Activated CD8-positive, alpha-beta T cell treated with anti-CD3 and anti-CD28 coated beads, Interleukin-2, amount 10 ng/mL, durations not matched to agents 7 days and 5 days (primary cell): ENCODE results near the gene SCN7A. TPM values are rescaled to one million over a fixed set of nuclear protein-coding genes. Genes with fewer than 3 reads are reported as not detected.

ENCODE experiments used
- ATAC-seq: fragments of 150-1000 bp; cut with Tn5 transposase; one replicate; pipeline ENCODE4 v1.10.0; 2021; ENCODE audit warnings: moderate library complexity
- CTCF ChIA-PET: fragments of 350-600 bp; sonication (Branson Sonifier 250); formaldehyde crosslinking; loops from one replicate; lab custom pipeline; 2021; ENCODE audit warnings: antibody characterized with exemption; lab: Charles Lee
- POLR2A ChIA-PET: fragments of 350-600 bp; sonication (Branson Sonifier 250); formaldehyde crosslinking; loops from one replicate; lab custom pipeline; 2021; ENCODE audit warnings: antibody characterized with exemption; lab: Charles Lee
- DNase-seq: peaks from one replicate; pipeline ENCODE4 v3.0.0-alpha.2; 2020
- H3K27ac Mint-ChIP-seq: one replicate; pipeline ENCODE4 v1.8.0; 2021; ENCODE audit warnings: mild to moderate bottlenecking, mixed read lengths
- H3K27me3 Mint-ChIP-seq: one replicate; pipeline ENCODE4 v1.8.0; 2021; ENCODE audit warnings: low read depth, mixed read lengths
- H3K36me3 Mint-ChIP-seq: one replicate; pipeline ENCODE4 v1.8.0; 2021; ENCODE audit warnings: low read depth, mixed read lengths
- H3K4me1 Mint-ChIP-seq: one replicate; pipeline ENCODE4 v1.8.0; 2021; ENCODE audit warnings: low read depth, mixed read lengths
- H3K4me3 Mint-ChIP-seq: one replicate; pipeline ENCODE4 v1.8.0; 2021; ENCODE audit warnings: mild to moderate bottlenecking, mixed read lengths
- H3K9me3 Mint-ChIP-seq: one replicate; pipeline ENCODE4 v1.8.0; 2022; ENCODE audit warnings: mixed read lengths; ENCODE audit not compliant: insufficient read depth
- total RNA-seq, 2 experiments: library from RNA; stranded (reverse); gene quantifications; one replicate each; pipeline ENCODE4 v1.2.3, GENCODE V29; 2021

The SCN7A gene
- not detected for total RNA-seq

DNA sequence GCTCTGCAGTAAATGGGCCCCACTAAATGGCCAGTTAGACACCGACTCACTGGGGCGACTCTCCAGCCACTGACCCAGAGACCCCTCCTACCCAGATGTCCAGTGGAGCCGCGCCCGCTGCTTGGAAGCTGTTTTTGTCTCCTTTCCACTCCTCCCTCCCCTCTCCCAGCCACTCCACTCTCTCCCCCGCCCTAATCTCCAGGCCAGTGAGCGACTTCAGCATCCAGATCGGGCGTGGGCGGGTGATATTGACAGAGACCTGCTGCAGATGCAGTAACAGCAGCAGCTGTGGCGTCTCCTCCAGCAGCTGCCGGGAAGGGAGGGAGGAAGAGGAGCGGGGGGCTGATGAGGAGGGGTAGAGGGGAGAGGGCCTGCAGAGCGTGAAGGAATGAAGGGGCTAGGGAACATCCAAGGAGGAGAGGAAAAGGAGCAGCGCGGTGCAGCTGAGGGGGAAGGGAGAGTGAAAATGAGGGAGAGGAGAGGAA, at the start of gene SCN7A:
Gene SCN7A (minus strand): TSS at position 110 of the 485 bp plus-strand sequence. CDS start 16,553 bp downstream, outside the sequence.
- ATAC-seq (no peak), DNase-seq (no peak)
- POLR2A ChIA-PET, result no interaction called here
- CTCF ChIA-PET, result no interaction called here
- Mint-ChIP-seq H3K9me3 (no peaks in the 10 kb centered on the region), H3K27ac (no peak within 1 kb of the TSS), H3K27me3 (no peaks in the 10 kb centered on the region), H3K4me1 (no peaks in the 10 kb centered on the region), H3K4me3 (no peak within 1 kb of the TSS), H3K36me3 (no peaks in the 10 kb centered on the region)

DNA sequence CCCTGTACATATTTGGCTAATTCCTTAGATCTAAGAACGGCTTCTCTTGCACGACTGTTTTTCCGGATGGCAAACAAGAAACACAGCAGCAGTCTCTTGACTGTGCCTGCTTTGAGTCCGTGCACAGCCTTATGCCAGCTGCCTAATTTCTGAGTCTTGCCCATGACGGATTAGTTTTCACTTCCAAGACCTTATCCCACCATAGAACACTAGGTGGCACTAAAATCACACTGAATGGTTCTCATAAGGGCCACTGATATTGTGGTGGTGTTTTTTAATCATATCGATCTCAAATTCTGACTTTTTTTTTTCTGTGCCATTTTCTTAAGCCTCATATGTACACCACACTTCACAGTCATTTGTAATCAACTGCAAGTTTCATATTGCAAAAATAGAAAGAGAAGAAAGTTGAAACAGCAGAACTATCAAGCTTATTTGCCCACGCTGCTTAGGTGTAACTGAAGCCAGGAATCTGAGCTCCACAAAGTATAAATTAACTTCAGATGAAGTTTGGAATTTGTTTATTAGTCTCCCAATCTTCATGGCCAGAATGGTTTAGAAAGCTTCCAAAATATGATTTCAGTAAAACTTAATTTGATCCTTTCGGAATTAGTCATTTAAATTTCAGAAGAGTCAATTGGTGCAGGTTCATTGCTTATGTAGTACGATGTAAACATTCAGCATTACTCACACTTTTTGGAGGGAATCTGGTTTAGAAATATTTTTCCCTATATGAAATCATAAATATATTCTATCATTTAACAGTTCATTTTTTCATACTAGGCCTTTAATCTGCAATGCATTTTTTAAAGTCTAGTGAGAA, 45.5 kb upstream of the SCN7A start:
- no peak overlapping the region for H3K27ac Mint-ChIP-seq
- CTCF ChIA-PET, result interaction anchor here (0.6 to 1.5 kb wide), 5 partner anchors 8 to 1578 kb away, joined by 3 to 6 read pairs (median 3); no protein-coding TSS in a partner anchor
- DNase-seq, result peak; percentile 29

DNA sequence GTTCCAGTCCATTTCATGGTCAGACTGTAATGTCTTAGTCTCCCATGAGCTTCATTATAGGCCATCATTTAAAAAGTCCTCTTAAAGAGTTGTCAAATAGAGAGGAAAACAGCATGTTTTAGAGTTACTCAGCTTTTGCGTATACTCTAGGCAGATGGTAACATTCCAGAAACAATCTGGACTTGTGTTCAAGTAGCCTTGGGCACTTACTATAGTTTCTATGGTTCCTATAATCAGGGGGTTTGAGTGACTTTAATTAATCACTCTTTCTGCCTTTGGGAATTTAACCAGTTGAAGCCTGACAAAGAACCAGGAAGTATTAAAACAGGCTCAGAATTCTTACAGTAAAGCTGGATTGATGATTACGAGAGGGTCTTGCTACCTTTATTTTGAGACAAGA, 42.1 kb upstream of the SCN7A start:
- H3K9me3 Mint-ChIP-seq, result no peaks in the 10 kb centered on the region
- ATAC-seq, result no peak
- no peaks in the 10 kb centered on the region for H3K27me3 Mint-ChIP-seq
- ChIA-PET POLR2A (no interaction called here), CTCF (no interaction called here)
- no peak overlapping the region for H3K4me3 Mint-ChIP-seq
- H3K36me3 Mint-ChIP-seq, result no peaks in the 10 kb centered on the region
- H3K4me1 Mint-ChIP-seq, result no peaks in the 10 kb centered on the region
- no peak for DNase-seq
- no peak overlapping the region for H3K27ac Mint-ChIP-seq

More for the DNA sequence above, 45.5 kb upstream of the SCN7A start:
- Mint-ChIP-seq H3K4me3 (no peak overlapping the region), H3K9me3 (no peaks in the 10 kb centered on the region), H3K27me3 (no peaks in the 10 kb centered on the region), H3K4me1 (no peaks in the 10 kb centered on the region), H3K36me3 (no peaks in the 10 kb centered on the region)
- peak; percentile 76 for ATAC-seq
- POLR2A ChIA-PET, result no interaction called here

DNA sequence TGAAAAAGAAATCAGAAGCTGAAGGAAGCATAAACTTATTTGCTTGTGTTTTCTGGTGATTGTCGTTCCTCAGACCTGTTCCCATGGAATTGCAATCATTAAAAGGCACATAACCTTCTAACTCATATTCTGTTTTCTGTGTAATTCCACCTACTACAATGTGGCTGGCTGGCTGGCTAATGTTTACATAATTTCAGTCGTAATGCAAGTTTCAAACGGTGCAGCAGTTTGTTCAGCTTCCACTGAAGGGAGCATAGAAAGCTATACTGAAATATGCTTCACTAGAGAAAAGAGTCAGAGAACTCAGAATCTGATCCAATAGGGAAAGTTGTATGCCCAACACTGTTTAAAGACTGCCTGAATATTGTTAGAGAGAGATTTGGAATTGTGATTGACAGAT, 27.1 kb upstream of the SCN7A start:
- H3K36me3 Mint-ChIP-seq, result no peaks in the 10 kb centered on the region

DNA sequence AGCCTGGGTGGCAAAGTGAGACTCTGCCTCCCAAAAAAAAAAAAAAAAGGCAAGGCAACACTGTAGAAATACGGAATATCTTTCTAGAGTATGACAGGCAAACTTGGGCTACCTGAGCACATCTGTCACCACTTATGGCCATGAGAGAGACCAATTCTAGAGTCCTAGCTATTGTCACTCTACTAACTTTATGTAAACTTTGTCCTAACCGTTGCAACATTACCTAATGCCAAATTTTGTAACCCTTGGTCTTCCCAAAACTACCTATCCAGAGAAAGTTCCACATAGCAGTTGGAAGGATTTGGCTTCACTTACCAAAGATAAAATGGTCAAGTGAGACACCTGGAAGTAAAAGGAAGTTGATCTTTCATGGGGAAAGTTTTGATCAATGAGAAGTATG, 26.6 kb upstream of the SCN7A start:
- Mint-ChIP-seq H3K27ac (no peak overlapping the region), H3K9me3 (no peaks in the 10 kb centered on the region), H3K4me3 (no peak overlapping the region), H3K27me3 (no peaks in the 10 kb centered on the region), H3K4me1 (no peaks in the 10 kb centered on the region), H3K36me3 (no peaks in the 10 kb centered on the region)
- DNase-seq, result no peak
- ChIA-PET CTCF (no interaction called here), POLR2A (no interaction called here)
- ATAC-seq, result no peak

More for the DNA sequence above, 27.1 kb upstream of the SCN7A start:
- ChIA-PET CTCF (no interaction called here), POLR2A (no interaction called here)
- Mint-ChIP-seq H3K4me3 (no peak overlapping the region), H3K27ac (no peak overlapping the region), H3K4me1 (no peaks in the 10 kb centered on the region), H3K9me3 (no peaks in the 10 kb centered on the region), H3K27me3 (no peaks in the 10 kb centered on the region)
- DNase-seq (no peak), ATAC-seq (no peak)

DNA sequence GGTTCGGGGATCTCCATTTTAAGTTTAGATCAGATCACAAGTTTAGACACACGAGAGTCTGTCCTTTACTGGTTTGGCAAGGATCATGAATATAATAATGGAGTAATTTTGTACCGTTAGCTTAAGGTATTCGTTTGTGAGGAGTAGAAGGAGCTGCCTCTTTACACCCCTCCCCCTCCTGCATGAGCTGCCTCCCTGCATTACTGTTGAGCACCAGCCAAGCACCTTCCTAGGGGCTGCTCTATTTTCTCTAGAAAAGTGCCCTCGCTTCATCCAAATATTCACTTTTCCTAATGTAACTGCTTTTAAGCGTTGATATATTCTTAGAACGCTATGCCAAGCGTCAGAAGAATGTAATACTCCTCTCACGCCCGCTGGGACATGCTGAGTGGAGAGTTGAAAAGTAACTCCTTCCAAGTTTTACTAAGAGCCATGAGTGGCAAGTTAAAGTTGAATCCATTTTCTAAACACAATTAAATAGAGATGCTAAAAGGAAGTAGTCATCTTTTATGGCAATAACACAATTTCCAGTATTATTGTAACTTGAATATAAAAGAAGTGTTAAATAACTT, 25.4 kb upstream of the SCN7A start:
- Mint-ChIP-seq H3K4me1 (no peaks in the 10 kb centered on the region), H3K4me3 (no peak overlapping the region), H3K27ac (no peak overlapping the region), H3K9me3 (no peaks in the 10 kb centered on the region), H3K27me3 (no peaks in the 10 kb centered on the region), H3K36me3 (no peaks in the 10 kb centered on the region)
- CTCF ChIA-PET, result interaction anchor here (1.0 kb wide), 1 partner anchor 20 kb away, joined by 3 read pairs; no protein-coding TSS in a partner anchor
- POLR2A ChIA-PET, result no interaction called here
- no peak for DNase-seq
- ATAC-seq, result no peak

DNA sequence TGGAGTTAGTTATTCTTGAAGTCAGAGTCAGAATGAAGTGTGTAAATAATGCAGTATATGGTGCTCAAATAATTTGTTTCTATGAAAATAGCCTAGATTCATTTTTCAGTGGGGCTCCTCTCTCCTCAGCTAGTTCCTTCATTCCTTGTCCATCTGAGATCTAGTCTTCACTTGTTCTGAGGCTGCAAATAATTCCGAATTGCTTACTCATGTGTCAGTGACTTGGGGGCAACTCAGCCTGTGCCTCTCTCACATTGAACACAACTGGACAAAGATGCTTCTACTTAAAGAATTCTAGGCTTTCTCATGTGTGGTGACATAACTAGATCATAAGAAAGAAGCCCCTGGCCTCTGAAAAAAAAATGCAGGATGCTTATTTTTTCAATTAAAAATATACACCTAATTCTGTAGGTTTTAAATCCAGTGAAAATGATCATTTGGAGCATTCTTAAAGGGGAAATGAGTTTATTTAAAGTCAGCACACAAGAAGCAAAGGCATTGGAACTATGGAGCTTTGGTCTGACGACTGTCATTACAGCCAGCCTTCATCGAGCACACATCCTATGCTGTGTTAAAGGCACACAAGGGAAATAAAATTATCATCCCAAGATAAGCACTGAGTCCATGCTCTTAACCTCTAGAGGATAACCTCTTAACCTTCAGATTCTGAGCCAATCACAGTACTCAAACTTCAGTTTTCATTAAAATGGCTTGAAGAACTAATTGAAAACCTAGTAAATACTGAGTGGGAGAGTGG, 24.8 kb upstream of the SCN7A start:
- Mint-ChIP-seq H3K4me3 (no peak overlapping the region), H3K36me3 (no peaks in the 10 kb centered on the region), H3K27me3 (no peaks in the 10 kb centered on the region), H3K27ac (no peak overlapping the region), H3K9me3 (no peaks in the 10 kb centered on the region), H3K4me1 (no peaks in the 10 kb centered on the region)
- DNase-seq, result no peak
- ChIA-PET POLR2A (no interaction called here), CTCF (interaction anchor here (1.0 kb wide), 1 partner anchor 21 kb away, joined by 3 read pairs; no protein-coding TSS in a partner anchor)
- no peak for ATAC-seq

DNA sequence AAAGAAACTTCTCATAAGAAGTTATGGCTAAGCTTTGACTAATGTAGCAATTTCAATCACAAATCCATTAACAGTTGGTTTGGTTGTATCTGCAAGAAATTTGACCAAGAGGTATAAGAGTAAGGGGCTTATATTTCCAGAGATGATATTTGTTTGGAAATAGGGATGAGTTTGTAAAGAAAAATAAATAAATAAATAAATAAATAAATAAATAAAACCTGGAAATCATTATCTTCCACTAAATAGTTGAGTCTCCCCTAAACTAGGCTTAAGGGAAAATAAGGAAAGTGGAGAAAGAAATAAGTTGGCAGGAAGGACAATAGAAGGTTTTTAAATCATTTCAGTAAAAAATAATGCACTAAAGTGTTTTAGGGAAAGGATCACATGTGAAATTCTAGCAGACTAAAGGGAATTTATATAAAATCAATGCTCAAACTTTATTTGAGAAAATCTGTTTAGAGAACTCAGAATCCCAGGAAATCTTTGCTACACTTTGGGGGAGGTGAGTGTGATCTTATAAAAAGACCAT, 23.5 kb upstream of the SCN7A start:
- Mint-ChIP-seq H3K36me3 (no peaks in the 10 kb centered on the region), H3K27me3 (no peaks in the 10 kb centered on the region), H3K27ac (no peak overlapping the region), H3K4me1 (no peaks in the 10 kb centered on the region), H3K9me3 (no peaks in the 10 kb centered on the region), H3K4me3 (no peak overlapping the region)
- ATAC-seq (no peak), DNase-seq (no peak)
- ChIA-PET CTCF (no interaction called here), POLR2A (no interaction called here)

DNA sequence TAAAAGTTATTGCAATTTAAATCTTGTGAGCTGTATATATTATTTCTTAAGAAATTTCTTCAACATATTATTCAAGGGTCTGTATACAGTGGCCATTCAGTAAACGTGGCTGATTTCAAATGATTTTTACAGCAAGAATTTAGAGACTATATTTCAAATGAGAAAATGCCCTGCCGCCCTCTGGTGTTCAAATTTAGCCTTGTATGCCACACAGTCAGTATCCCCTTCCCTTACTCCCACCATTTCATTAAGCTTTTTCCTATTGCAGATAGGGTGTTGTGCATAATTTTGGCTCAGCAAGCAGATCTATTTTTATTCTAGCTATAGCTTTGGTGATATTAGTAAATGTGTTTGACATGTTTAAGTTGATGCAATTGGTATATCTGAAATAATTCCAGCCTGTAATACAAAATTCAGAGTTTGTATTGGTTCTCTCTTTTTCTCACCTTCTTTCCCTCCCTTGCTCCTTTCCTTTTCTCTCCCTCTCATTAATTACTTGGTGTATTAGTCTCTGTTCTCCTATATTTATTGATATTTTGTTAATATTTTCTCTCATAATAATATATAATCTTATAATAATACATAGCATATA, 22.8 kb upstream of the SCN7A start:
- H3K27ac Mint-ChIP-seq, result no peak overlapping the region
- no peaks in the 10 kb centered on the region for H3K9me3 Mint-ChIP-seq
- no peaks in the 10 kb centered on the region for H3K36me3 Mint-ChIP-seq
- DNase-seq, result no peak
- H3K4me3 Mint-ChIP-seq, result no peak overlapping the region
- H3K4me1 Mint-ChIP-seq, result no peaks in the 10 kb centered on the region
- ChIA-PET CTCF (no interaction called here), POLR2A (no interaction called here)
- no peaks in the 10 kb centered on the region for H3K27me3 Mint-ChIP-seq
- no peak for ATAC-seq

DNA sequence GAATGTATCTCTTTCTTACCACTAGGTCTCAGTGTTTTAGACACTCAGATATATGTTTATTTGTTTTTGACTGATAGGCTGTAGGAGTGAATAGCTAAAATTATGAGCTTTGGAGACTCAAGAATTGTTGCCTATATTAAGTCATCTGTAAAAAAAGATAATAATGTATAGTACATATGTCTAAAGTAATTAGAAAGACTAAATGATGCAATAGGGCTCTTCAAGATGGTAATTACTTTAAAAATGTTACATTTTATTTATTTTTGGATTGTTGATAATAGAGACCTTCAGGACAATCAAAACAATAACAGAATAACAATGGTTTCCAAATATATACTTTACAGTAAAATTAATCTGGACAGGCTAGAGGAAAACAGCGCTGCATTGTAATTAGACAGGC, 19.9 kb upstream of the SCN7A start:
- H3K27ac Mint-ChIP-seq, result no peak overlapping the region
- ChIA-PET POLR2A (no interaction called here), CTCF (no interaction called here)
- no peaks in the 10 kb centered on the region for H3K27me3 Mint-ChIP-seq
- no peaks in the 10 kb centered on the region for H3K4me1 Mint-ChIP-seq
- no peak for DNase-seq
- H3K4me3 Mint-ChIP-seq, result no peak overlapping the region
- no peak for ATAC-seq
- no peaks in the 10 kb centered on the region for H3K36me3 Mint-ChIP-seq
- no peaks in the 10 kb centered on the region for H3K9me3 Mint-ChIP-seq

DNA sequence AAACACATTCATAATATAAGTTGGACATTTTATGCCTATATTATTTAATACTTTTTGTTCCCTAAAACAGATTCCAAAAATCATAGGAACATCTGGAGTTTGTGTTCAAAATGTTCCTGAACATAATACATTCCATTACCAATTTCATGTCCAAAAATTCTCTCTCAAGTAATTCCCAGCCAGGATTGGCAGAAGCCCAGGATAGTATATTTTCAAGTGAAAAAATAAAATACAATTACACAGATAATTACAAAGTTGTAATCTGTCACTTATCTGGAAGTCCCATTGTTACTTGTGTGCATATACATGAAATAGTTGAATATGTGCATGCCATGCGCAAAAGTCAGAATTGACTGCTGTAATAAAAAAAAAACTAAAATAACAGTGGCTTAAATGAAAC, 5.2 kb upstream of the SCN7A start:
- H3K4me3 Mint-ChIP-seq, result no peak overlapping the region
- no peaks in the 10 kb centered on the region for H3K27me3 Mint-ChIP-seq
- no peaks in the 10 kb centered on the region for H3K36me3 Mint-ChIP-seq
- ATAC-seq (no peak), DNase-seq (no peak)
- CTCF ChIA-PET, result no interaction called here
- H3K9me3 Mint-ChIP-seq, result no peaks in the 10 kb centered on the region
- H3K4me1 Mint-ChIP-seq, result no peaks in the 10 kb centered on the region
- no peak overlapping the region for H3K27ac Mint-ChIP-seq
- POLR2A ChIA-PET, result no interaction called here
